Esophagus muscularis mucosa (tissue), 4 donors: ENCODE measurements around the gene BBS9. TPM values are rescaled to one million over a fixed set of nuclear protein-coding genes. Genes with fewer than 3 reads are reported as not detected.

Source experiments
- DNase-seq: peaks from one replicate; pipeline ENCODE4 v3.0.0-alpha.2; 2017; ENCODE audit errors: extremely low spot score
- H3K27ac ChIP-seq, 4 donors: fragments of 200-600 bp; sonication (generic); replicated peaks in 1 of 4; 1 replicate in 3 of 4; 2 replicates in 1 of 4; pipeline ENCODE4 v1.5.1; 2016 to 2019; ENCODE audit warnings: mild to moderate bottlenecking in 1 of 4
- H3K27me3 ChIP-seq, 4 donors: fragments of 200-600 bp; sonication (generic); one replicate each; pipeline versions ENCODE4 v1.5.1 to v1.6.0; 2016 to 2019
- H3K36me3 ChIP-seq, 4 donors: fragments of 200-600 bp; sonication (generic); one replicate each; pipeline ENCODE4 v1.5.1; 2016 to 2019
- H3K4me1 ChIP-seq, 4 donors: fragments of 200-600 bp; sonication (generic); one replicate each; pipeline ENCODE4 v1.5.1; 2016 to 2019
- H3K4me3 ChIP-seq, 4 donors: fragments of 200-600 bp; sonication (generic); 1 replicate in 2 of 4; 2 replicates in 2 of 4; pipeline ENCODE4 v1.5.1; 2016 to 2019; ENCODE audit warnings: mild to moderate bottlenecking in 4 of 4, moderate library complexity in 1 of 4
- H3K9me3 ChIP-seq, 4 donors: fragments of 200-600 bp; sonication (generic); 1 replicate in 3 of 4; 2 replicates in 1 of 4; pipeline ENCODE4 v1.5.1; 2016 to 2019
- EP300 ChIP-seq: sonication (generic); formaldehyde crosslinking; IDR thresholded peaks from one replicate; pipeline ENCODE4 v1.6.1; 2017; ENCODE audit warnings: antibody characterized with exemption
- POLR2A ChIP-seq: fragments of 450-650 bp; IDR thresholded peaks from one replicate; pipeline ENCODE4 v1.6.1; 2017; ENCODE audit warnings: antibody characterized with exemption, moderate library complexity, mild to moderate bottlenecking, low read depth
- POLR2AphosphoS5 ChIP-seq, 2 donors: sonication (generic); formaldehyde crosslinking; IDR thresholded peaks; one replicate each; pipeline ENCODE4 v1.6.1; 2017; ENCODE audit warnings: antibody characterized with exemption in 2 of 2
- WGBS: methylation state at CpG from one replicate; pipeline ENCODE4 v1.1.5; 2018; 5-methylcytosine and 5-hydroxymethylcytosine counted together
- intact Hi-C: fragments of 100-400 bp; cut with DNase I; formaldehyde crosslinking; loops from one replicate; pipeline ENCODE4 v1.15.1; 2023
- total RNA-seq, 4 donors: library from RNA; depleted of rRNA; stranded (reverse); fragments of >200 nt; gene quantifications; one replicate each; pipeline versions ENCODE4 v1.1.0 to v1.2.1, GENCODE V29; 2016
- TF ChIP-seq, protein P1 (sequence below), 3 experiments: fragments of 200-600 bp in 2 of 3; fragments of 450-650 bp in 1 of 3; sonication (generic) in 2 of 3; IDR thresholded peaks; one replicate each; pipeline ENCODE4 v1.5.1; 2017 to 2019; ENCODE audit warnings: antibody characterized with exemption in 3 of 3, mild to moderate bottlenecking in 2 of 3, moderate library complexity in 1 of 3

BBS9 gene
- total RNA-seq, 4 donors from 2014 or later, result 14.7 to 20.8 (median 16.3) TPM

- H3K4me1 ChIP-seq, result peaks cover 0 to 10% (median 6%) of the 10 kb centered on the region in 4 donors
- 100% methylated on average over 2 of the region's 2 CpGs for WGBS
- intact Hi-C loops, result no loop called here
- H3K9me3 ChIP-seq, result no peaks in the 10 kb centered on the region
- no peak for DNase-seq
- H3K27me3 ChIP-seq, result no peaks in the 10 kb centered on the region
- TF ChIP-seq, protein P1, sequence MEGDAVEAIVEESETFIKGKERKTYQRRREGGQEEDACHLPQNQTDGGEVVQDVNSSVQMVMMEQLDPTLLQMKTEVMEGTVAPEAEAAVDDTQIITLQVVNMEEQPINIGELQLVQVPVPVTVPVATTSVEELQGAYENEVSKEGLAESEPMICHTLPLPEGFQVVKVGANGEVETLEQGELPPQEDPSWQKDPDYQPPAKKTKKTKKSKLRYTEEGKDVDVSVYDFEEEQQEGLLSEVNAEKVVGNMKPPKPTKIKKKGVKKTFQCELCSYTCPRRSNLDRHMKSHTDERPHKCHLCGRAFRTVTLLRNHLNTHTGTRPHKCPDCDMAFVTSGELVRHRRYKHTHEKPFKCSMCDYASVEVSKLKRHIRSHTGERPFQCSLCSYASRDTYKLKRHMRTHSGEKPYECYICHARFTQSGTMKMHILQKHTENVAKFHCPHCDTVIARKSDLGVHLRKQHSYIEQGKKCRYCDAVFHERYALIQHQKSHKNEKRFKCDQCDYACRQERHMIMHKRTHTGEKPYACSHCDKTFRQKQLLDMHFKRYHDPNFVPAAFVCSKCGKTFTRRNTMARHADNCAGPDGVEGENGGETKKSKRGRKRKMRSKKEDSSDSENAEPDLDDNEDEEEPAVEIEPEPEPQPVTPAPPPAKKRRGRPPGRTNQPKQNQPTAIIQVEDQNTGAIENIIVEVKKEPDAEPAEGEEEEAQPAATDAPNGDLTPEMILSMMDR (IDR thresholded peaks at IDR 0.05), result no peak
- TF ChIP-seq POLR2AphosphoS5 (IDR thresholded peaks at IDR 0.05) (no peak), POLR2A (no peak), EP300 (no peak)
- H3K27ac ChIP-seq, result no peak overlapping the region
- H3K36me3 ChIP-seq, result peaks cover 0 to 22% (median 7%) of the 10 kb centered on the region in 4 donors
- no peak overlapping the region for H3K4me3 ChIP-seq
These were observed 50.2 kb downstream of the BBS9 start for GRCh38 chr7:33179519-33179918.

GRCh38 chr7:33183504-33183903 lies 54.1 kb downstream of the BBS9 start:
- DNase-seq, result no peak
- 63% methylated on average over 2 of the region's 2 CpGs for WGBS
- TF ChIP-seq, protein P1 (IDR thresholded peaks at IDR 0.05), result no peak
- TF ChIP-seq POLR2AphosphoS5 (IDR thresholded peaks at IDR 0.05) (no peak), POLR2A (no peak), EP300 (no peak)
- Histone ChIP-seq H3K27me3 (no peaks in the 10 kb centered on the region), H3K27ac (no peak overlapping the region), H3K4me1 (peaks cover 0 to 10% (median 6%) of the 10 kb centered on the region in 4 donors), H3K4me3 (no peak overlapping the region), H3K36me3 (peaks cover 0 to 9% (median 7%) of the 10 kb centered on the region in 4 donors), H3K9me3 (no peaks in the 10 kb centered on the region)
- intact Hi-C loops, result loop anchor here (10.0 kb wide), 1 partner anchor 711 kb away; no protein-coding TSS in a partner anchor

DNA sequence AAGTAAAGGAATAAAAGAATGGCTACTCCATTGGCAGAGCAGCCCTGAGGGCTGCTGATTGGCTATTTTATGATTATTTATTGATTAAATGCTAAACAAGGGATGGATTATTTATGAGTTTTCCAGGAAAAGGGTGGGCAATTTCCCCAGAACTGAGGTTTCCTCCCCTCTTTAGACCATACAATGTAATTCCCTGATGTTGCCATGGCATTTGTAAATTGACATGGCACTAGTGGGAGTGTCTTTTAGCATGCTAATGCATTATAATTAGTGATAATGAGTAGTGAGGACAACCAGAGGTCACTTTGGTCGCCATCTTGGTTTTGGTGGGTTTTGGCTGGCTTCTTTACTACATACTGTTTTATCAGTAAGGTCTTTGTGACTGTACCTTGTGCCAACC lies 55.5 kb downstream of the BBS9 start:
- Histone ChIP-seq H3K4me1 (peaks cover 0 to 10% (median 6%) of the 10 kb centered on the region in 4 donors), H3K4me3 (no peak overlapping the region), H3K36me3 (peaks cover 0 to 9% (median 7%) of the 10 kb centered on the region in 4 donors), H3K27ac (no peak overlapping the region), H3K27me3 (no peaks in the 10 kb centered on the region), H3K9me3 (no peaks in the 10 kb centered on the region)
- 89% methylated on average over 1 of the region's 1 CpG for WGBS
- TF ChIP-seq POLR2AphosphoS5 (IDR thresholded peaks at IDR 0.05) (no peak), EP300 (no peak), POLR2A (no peak)
- TF ChIP-seq, protein P1 (IDR thresholded peaks at IDR 0.05), result no peak
- intact Hi-C loops, result loop anchor here (10.0 kb wide), 1 partner anchor 710 kb away; no protein-coding TSS in a partner anchor
- DNase-seq, result no peak

GRCh38 chr7:33185786-33186185 lies 56.4 kb downstream of the BBS9 start:
- peaks cover 0 to 5% (median 3%) of the 10 kb centered on the region in 4 donors for H3K36me3 ChIP-seq
- H3K4me1 ChIP-seq, result peaks cover 0 to 10% (median 6%) of the 10 kb centered on the region in 4 donors
- intact Hi-C loops, result loop anchor here (10.0 kb wide), 1 partner anchor 709 kb away; no protein-coding TSS in a partner anchor
- DNase-seq, result no peak
- WGBS, result 65% methylated on average over 3 of the region's 3 CpGs
- no peak for TF ChIP-seq EP300
- TF ChIP-seq, protein P1 (IDR thresholded peaks at IDR 0.05), result peak; percentile 44 to 60 (median 47)
- H3K27ac ChIP-seq, result no peak overlapping the region
- no peaks in the 10 kb centered on the region for H3K9me3 ChIP-seq
- no peaks in the 10 kb centered on the region for H3K27me3 ChIP-seq
- H3K4me3 ChIP-seq, result no peak overlapping the region

- H3K4me3 ChIP-seq, result no peak overlapping the region
- H3K9me3 ChIP-seq, result no peaks in the 10 kb centered on the region
- no peaks in the 10 kb centered on the region for H3K27me3 ChIP-seq
- H3K36me3 ChIP-seq, result peaks cover 0 to under 1% (median 0%) of the 10 kb centered on the region in 4 donors
- 79% methylated on average over 1 of the region's 1 CpG for WGBS
- H3K27ac ChIP-seq, result no peak overlapping the region
- intact Hi-C loops, result loop anchor here (10.0 kb wide), 1 partner anchor 709 kb away; no protein-coding TSS in a partner anchor
- no peak for DNase-seq
- no peak for TF ChIP-seq POLR2A
- no peak for TF ChIP-seq EP300
- TF ChIP-seq POLR2AphosphoS5 (IDR thresholded peaks at IDR 0.05), result no peak
- TF ChIP-seq, protein P1 (IDR thresholded peaks at IDR 0.05), result no peak
- peaks cover 0 to 10% (median 7%) of the 10 kb centered on the region in 4 donors for H3K4me1 ChIP-seq
These were observed 56.8 kb downstream of the BBS9 start for GRCh38 chr7:33186192-33186591.
